IMR-90 (cell line): Measurements from ENCODE around the gene SIPA1L3. TPM values are rescaled to one million over a fixed set of nuclear protein-coding genes. Genes with fewer than 3 reads are reported as not detected.

Experiments used
- ATAC-seq: fragments of 200-7000 bp; cut with Tn5 transposase; 2 replicates; pipeline ENCODE4 v1.9.1; 2020; ENCODE audit warnings: low read depth, mild to moderate bottlenecking, moderate library complexity
- BruUV-seq: library from RNA; stranded (reverse); fragments of 400-500 nt; replicated peaks from 2 replicates; lab custom pipeline; 2021; lab: Mats Ljungman, UMichigan
- CTCF ChIA-PET: fragments of 300-600 bp; formaldehyde crosslinking; extraction: SDS; loops from one replicate; lab custom pipeline; 2021; ENCODE audit warnings: antibody characterized with exemption; lab: Yijun Ruan, JAX
- POLR2A ChIA-PET: fragments of 300-600 bp; sonication (Branson Sonifier 250); formaldehyde crosslinking; loops from one replicate; lab custom pipeline; 2022; ENCODE audit warnings: antibody characterized with exemption; ENCODE audit not compliant: unreplicated experiment; lab: Charles Lee
- DNase-seq: peaks from one replicate; pipeline ENCODE4 v3.0.0; 2013
- H2AFZ ChIP-seq: replicated peaks from 2 replicates; pipeline ENCODE3; 2013; ENCODE audit warnings: low read length, mild to moderate bottlenecking; ENCODE audit not compliant: poor library complexity
- H2AK5ac ChIP-seq: 2 replicates; pipeline ENCODE4 v1.6.1; 2013; ENCODE audit warnings: low read depth, low read length, inconsistent platforms
- H2AK9ac ChIP-seq: replicated peaks from 2 replicates; pipeline ENCODE3; 2013; ENCODE audit warnings: mild to moderate bottlenecking, low read depth, low read length, moderate library complexity; ENCODE audit not compliant: poor library complexity
- H2BK120ac ChIP-seq: 2 replicates; pipeline ENCODE4 v1.6.1; 2013; ENCODE audit warnings: low read depth, low read length, inconsistent platforms
- H2BK15ac ChIP-seq: 3 replicates; pipeline ENCODE4 v1.6.1; 2013; ENCODE audit warnings: low read depth, low read length, inconsistent platforms
- H2BK20ac ChIP-seq: 2 replicates; pipeline ENCODE4 v1.6.1; 2013; ENCODE audit warnings: low read depth, mild to moderate bottlenecking, inconsistent platforms, low read length, moderate library complexity
- H2BK5ac ChIP-seq: 2 replicates; pipeline ENCODE4 v1.6.1; 2013; ENCODE audit warnings: mild to moderate bottlenecking, low read depth, low read length, inconsistent platforms; ENCODE audit not compliant: poor library complexity, severe bottlenecking
- H3K14ac ChIP-seq: replicated peaks from 2 replicates; pipeline ENCODE4 v1.6.1; 2013; ENCODE audit warnings: low read depth, low read length, inconsistent platforms
- H3K18ac ChIP-seq: 2 replicates; pipeline ENCODE4 v1.6.1; 2013; ENCODE audit warnings: low read depth, low read length, control low read depth
- H3K23ac ChIP-seq: 2 replicates; pipeline ENCODE4 v1.6.1; 2013; ENCODE audit warnings: low read depth, low read length, inconsistent platforms
- H3K27ac ChIP-seq: 2 replicates; pipeline ENCODE4 v1.5.1; 2013; ENCODE audit warnings: mild to moderate bottlenecking, control low read depth, low read length; ENCODE audit not compliant: insufficient read depth
- H3K27me3 ChIP-seq: 2 replicates; pipeline ENCODE4 v1.6.1; 2013; ENCODE audit warnings: low read length; ENCODE audit not compliant: control insufficient read depth, insufficient read depth
- H3K36me3 ChIP-seq: 2 replicates; pipeline ENCODE4 v1.6.1; 2013; ENCODE audit warnings: low read length, mixed read lengths; ENCODE audit not compliant: control insufficient read depth, insufficient read depth
- H3K4ac ChIP-seq: 2 replicates; pipeline ENCODE4 v1.6.1; 2013; ENCODE audit warnings: low read depth, low read length, inconsistent platforms
- H3K4me1 ChIP-seq: 2 replicates; pipeline ENCODE4 v1.6.1; 2013; ENCODE audit warnings: low read length, mixed read lengths; ENCODE audit not compliant: control insufficient read depth, insufficient read depth
- H3K4me2 ChIP-seq: 2 replicates; pipeline ENCODE4 v1.6.1; 2013; ENCODE audit warnings: low read depth, mild to moderate bottlenecking, control low read depth, low read length, moderate library complexity
- H3K4me3 ChIP-seq: 2 replicates; pipeline ENCODE4 v1.5.1; 2013; ENCODE audit warnings: low read depth, mild to moderate bottlenecking, control low read depth, low read length, moderate library complexity; ENCODE audit not compliant: insufficient read depth
- H3K56ac ChIP-seq: 2 replicates; pipeline ENCODE4 v1.6.1; 2013; ENCODE audit warnings: low read length, inconsistent platforms; ENCODE audit not compliant: insufficient read depth; ENCODE audit errors: extremely low read depth
- H3K79me1 ChIP-seq, 2 experiments: 2 replicates each; pipeline ENCODE4 v1.6.1; 2013; ENCODE audit warnings: low read length in 2 of 2, inconsistent platforms in 1 of 2, low read depth in 1 of 2
- H3K9ac ChIP-seq: 2 replicates; pipeline ENCODE4 v1.6.1; 2013; ENCODE audit warnings: low read depth, low read length, control low read depth
- H3K9me1 ChIP-seq: 2 replicates; pipeline ENCODE4 v1.6.1; 2013; ENCODE audit warnings: low read length, inconsistent platforms; ENCODE audit not compliant: insufficient read depth
- H3K9me3 ChIP-seq: 2 replicates; pipeline ENCODE4 v1.6.1; 2013; ENCODE audit warnings: low read length; ENCODE audit not compliant: control insufficient read depth, insufficient read depth
- H4K20me1 ChIP-seq: 2 replicates; pipeline ENCODE4 v1.6.1; 2013; ENCODE audit warnings: low read length, inconsistent platforms; ENCODE audit not compliant: insufficient read depth
- H4K5ac ChIP-seq: 2 replicates; pipeline ENCODE4 v1.6.1; 2013; ENCODE audit warnings: mild to moderate bottlenecking, low read depth, low read length, control low read depth
- H4K8ac ChIP-seq, 2 experiments: 2 replicates each; pipeline ENCODE4 v1.6.1; 2013; ENCODE audit warnings: low read depth in 2 of 2, low read length in 2 of 2, control low read depth in 1 of 2, inconsistent platforms in 1 of 2
- H4K91ac ChIP-seq: 2 replicates; pipeline ENCODE4 v1.6.1; 2013; ENCODE audit warnings: low read depth, low read length, inconsistent platforms; ENCODE audit not compliant: insufficient read depth
- CEBPB ChIP-seq: IDR thresholded peaks from 2 replicates; pipeline ENCODE4 v1.6.1; 2012; ENCODE audit warnings: low read depth, low read length, improper control_type of control experiment
- ELK1 ChIP-seq: fragments of 150-350 bp; IDR thresholded peaks from 2 replicates; pipeline ENCODE4 v1.6.1; 2016; ENCODE audit warnings: low read depth, mild to moderate bottlenecking, low read length, moderate library complexity, borderline replicate concordance
- FOS ChIP-seq: fragments of 150-350 bp; IDR thresholded peaks from 2 replicates; pipeline ENCODE4 v1.6.1; 2016; ENCODE audit warnings: low read depth, low read length
- MAFK ChIP-seq: IDR thresholded peaks from 2 replicates; pipeline ENCODE4 v1.6.1; 2012; ENCODE audit warnings: low read depth, low read length, improper control_type of control experiment
- MAZ ChIP-seq: IDR thresholded peaks from 2 replicates; pipeline ENCODE4 v1.6.1; 2012; ENCODE audit warnings: low read depth, mild to moderate bottlenecking, low read length, improper control_type of control experiment, moderate library complexity, borderline replicate concordance
- NFE2L2 ChIP-seq: fragments of 150-350 bp; IDR thresholded peaks from 2 replicates; pipeline ENCODE4 v1.6.1; 2016; ENCODE audit warnings: low read depth, mild to moderate bottlenecking, low read length
- RAD21 ChIP-seq: IDR thresholded peaks from 2 replicates; pipeline ENCODE4 v1.6.1; 2012; ENCODE audit warnings: low read length, improper control_type of control experiment
- RCOR1 ChIP-seq: IDR thresholded peaks from 2 replicates; pipeline ENCODE4 v1.6.1; 2012; ENCODE audit warnings: mild to moderate bottlenecking, low read length, improper control_type of control experiment; ENCODE audit not compliant: insufficient replicate concordance
- WGBS, 2 experiments: methylation state at CpG; one replicate each; pipeline versions ENCODE4 v1.1.5 to v1.1.7; 2013; ENCODE audit warnings: missing lambda C conversion rate in 2 of 2; ENCODE audit not compliant: insufficient read length in 1 of 2; ENCODE audit errors: extremely low coverage in 2 of 2; 5-methylcytosine and 5-hydroxymethylcytosine counted together
- dilution Hi-C: fragments of 300-500 bp; cut with HindIII; formaldehyde crosslinking; loops from one replicate; pipeline ENCODE4 v1.14.3; 2018; ENCODE audit warnings: low sequenced_read_pairs; ENCODE audit not compliant: unreplicated experiment
- in situ Hi-C: fragments of 300-500 bp; cut with MboI; formaldehyde crosslinking; loops from 3 replicates; pipeline ENCODE4 v1.14.3; 2019; ENCODE audit warnings: low sequenced_read_pairs, inconsistent platforms, mixed read lengths
- intact Hi-C: fragments of 100-400 bp; cut with micrococcal nuclease; formaldehyde crosslinking; loops from 2 replicates; pipeline ENCODE4 v1.10.0; 2022
- polyA plus RNA-seq, 3 experiments: library from polyadenylated mRNA; depleted of rRNA; stranded (reverse); fragments of >200 nt; gene quantifications; 2 replicates each; pipeline ENCODE4 v1.2.3, GENCODE V29; 2012; ENCODE audit warnings: low replicate concordance in 1 of 3
- total RNA-seq: library from RNA; depleted of rRNA; stranded (reverse); fragments of >200 nt; gene quantifications from 2 replicates; pipeline ENCODE4 v1.2.3, GENCODE V29; 2012

SIPA1L3 gene
- total and polyA plus RNA-seq, 2 of the 4 experiments (the other 2 are of a cell fraction) = 4.1 to 9.4 TPM

- ChIA-PET CTCF (interaction anchor here (0.6 to 1.1 kb wide), 2 partner anchors 22 to 102 kb away, joined by 3 to 6 read pairs; no protein-coding TSS in a partner anchor), POLR2A (no interaction called here)
- H3K9ac ChIP-seq = no peak overlapping the region
- peaks cover 34 to 77% of the 10 kb centered on the region in 2 experiments for H3K79me1 ChIP-seq
- intact Hi-C loops (no loop called here), dilution Hi-C loops (no loop called here), in situ Hi-C loops (no loop called here)
- H2BK15ac ChIP-seq = no peak overlapping the region
- H3K4ac ChIP-seq = no peak overlapping the region
- no peaks in the 10 kb centered on the region for H3K27me3 ChIP-seq
- peak overlapping the region in 1 of 2 experiments; percentile 7; a peak in 1 of 4 replicates for H4K8ac ChIP-seq
- no peak overlapping the region for H4K5ac ChIP-seq
- H3K9me1 ChIP-seq = peaks cover 4% of the 10 kb centered on the region; the same call in 1 of the 2 replicates
- H3K14ac ChIP-seq = peak overlapping the region; percentile 68; the same call in 1 of the 2 replicates
- no peak overlapping the region for H2AK9ac ChIP-seq
- no peak overlapping the region for H3K18ac ChIP-seq
- H3K9me3 ChIP-seq = no peaks in the 10 kb centered on the region
- no peak overlapping the region for H2AK5ac ChIP-seq
- no peak overlapping the region for H3K56ac ChIP-seq
- H2AFZ ChIP-seq = no peak overlapping the region
- no peak overlapping the region for H2BK20ac ChIP-seq
- no peak overlapping the region for H2BK5ac ChIP-seq
- no TSS peak for BruUV-seq
- no peak for ATAC-seq
- no peak overlapping the region for H3K4me2 ChIP-seq
- H3K4me1 ChIP-seq = peaks cover 5% of the 10 kb centered on the region
- 0 out of 2 replicates have a peak overlapping the region, but pooled peaks have one; percentile 11 for H3K23ac ChIP-seq
- TF ChIP-seq RCOR1 (no peak), RAD21 (no peak), FOS (no peak), MAZ (no peak), MAFK (no peak), NFE2L2 (no peak), CEBPB (no peak), ELK1 (no peak)
- WGBS, 2 experiments = 100% methylated on average over 1 of the region's 1 CpG; no CpG with 5 or more reads in 1 of the 2 experiments
- DNase-seq = no peak
- H4K20me1 ChIP-seq = peaks cover 3% of the 10 kb centered on the region; the same call in 1 of the 2 replicates
- no peak overlapping the region for H4K91ac ChIP-seq
- no peak overlapping the region for H2BK120ac ChIP-seq
- no peak overlapping the region for H3K27ac ChIP-seq
- no peaks in the 10 kb centered on the region for H3K36me3 ChIP-seq
- H3K4me3 ChIP-seq = no peak overlapping the region
Observed at GRCh38 chr19:37953918-37954303, 46.9 kb downstream of the SIPA1L3 start.
